CD8-positive, alpha-beta memory T cell (primary cell): Measurements from ENCODE around the gene TUBA4B. TPM values are rescaled to one million over a fixed set of nuclear protein-coding genes. Genes with fewer than 3 reads are reported as not detected.
A peak's percentile ranks its signal among the peaks of the same experiment; 100 is the strongest.

Source experiments
- CTCF ChIA-PET: fragments of 350-600 bp; sonication (Branson Sonifier 250); formaldehyde crosslinking; loops from one replicate; lab custom pipeline; 2021; ENCODE audit warnings: antibody characterized with exemption; lab: Charles Lee
- POLR2A ChIA-PET: fragments of 350-600 bp; sonication (Branson Sonifier 250); formaldehyde crosslinking; loops from one replicate; lab custom pipeline; 2021; ENCODE audit warnings: antibody characterized with exemption; lab: Charles Lee
- DNase-seq, 5 donors: peaks; one replicate each; pipeline versions ENCODE4 v3.0.0 to v3.0.0-alpha.2; 2020 to 2022; ENCODE audit warnings: mixed read lengths in 1 of 5
- H3K27ac ChIP-seq: one replicate; pipeline ENCODE4 v1.7.0; 2013; ENCODE audit warnings: low read depth, mild to moderate bottlenecking, low read length, moderate library complexity
- H3K27me3 ChIP-seq: 2 replicates; pipeline ENCODE4 v1.7.0; 2013; ENCODE audit warnings: low read length, mild to moderate bottlenecking; ENCODE audit not compliant: insufficient read depth, poor library complexity, severe bottlenecking
- H3K36me3 ChIP-seq: 2 replicates; pipeline ENCODE4 v1.7.0; 2013; ENCODE audit warnings: mild to moderate bottlenecking, low read length, moderate library complexity; ENCODE audit not compliant: insufficient read depth
- H3K4me1 ChIP-seq: 2 replicates; pipeline ENCODE4 v1.7.0; 2013; ENCODE audit warnings: mild to moderate bottlenecking, low read length, moderate library complexity; ENCODE audit not compliant: insufficient read depth
- H3K4me3 ChIP-seq: 2 replicates; pipeline ENCODE4 v1.7.0; 2013; ENCODE audit warnings: mild to moderate bottlenecking, low read length
- H3K9me3 ChIP-seq: 2 replicates; pipeline ENCODE4 v1.7.0; 2013; ENCODE audit warnings: mild to moderate bottlenecking, low read length
- H3K27ac Mint-ChIP-seq, 8 donors: one replicate each; pipeline ENCODE4 v1.8.0; 2020 to 2021; ENCODE audit warnings: mixed read lengths in 8 of 8, mild to moderate bottlenecking in 6 of 8, inconsistent platforms in 3 of 8, moderate library complexity in 3 of 8
- H3K27me3 Mint-ChIP-seq, 2 donors: one replicate each; pipeline ENCODE4 v1.8.0; 2020 to 2021; ENCODE audit warnings: mixed read lengths in 2 of 2, mild to moderate bottlenecking in 1 of 2, moderate library complexity in 1 of 2
- H3K36me3 Mint-ChIP-seq, 3 donors: one replicate each; pipeline ENCODE4 v1.8.0; 2020 to 2021; ENCODE audit warnings: mixed read lengths in 3 of 3, inconsistent platforms in 1 of 3, mild to moderate bottlenecking in 1 of 3
- H3K4me1 Mint-ChIP-seq, 3 donors: one replicate each; pipeline ENCODE4 v1.8.0; 2020 to 2021; ENCODE audit warnings: mixed read lengths in 3 of 3, inconsistent platforms in 1 of 3, mild to moderate bottlenecking in 1 of 3
- H3K4me3 Mint-ChIP-seq, 7 donors: one replicate each; pipeline ENCODE4 v1.8.0; 2020 to 2021; ENCODE audit warnings: mixed read lengths in 7 of 7, mild to moderate bottlenecking in 6 of 7, moderate library complexity in 4 of 7, inconsistent platforms in 2 of 7
- H3K9me3 Mint-ChIP-seq, 5 donors: one replicate each; pipeline ENCODE4 v1.8.0; 2020 to 2022; ENCODE audit warnings: mixed read lengths in 5 of 5, mild to moderate bottlenecking in 3 of 5, moderate library complexity in 2 of 5, inconsistent platforms in 1 of 5
- polyA plus RNA-seq: library from polyadenylated mRNA; unstranded; fragments of 300-500 nt; fragmentation: Illumina TruSeq; gene quantifications from one replicate; pipeline ENCODE4 v1.2.3, GENCODE V29; 2021
- total RNA-seq, 2 experiments: library from RNA; stranded (reverse); gene quantifications; one replicate each; pipeline ENCODE4 v1.2.3, GENCODE V29; 2021

Gene TUBA4B
- total and polyA plus RNA-seq, 3 experiments from 2014 or later, result not detected

DNA sequence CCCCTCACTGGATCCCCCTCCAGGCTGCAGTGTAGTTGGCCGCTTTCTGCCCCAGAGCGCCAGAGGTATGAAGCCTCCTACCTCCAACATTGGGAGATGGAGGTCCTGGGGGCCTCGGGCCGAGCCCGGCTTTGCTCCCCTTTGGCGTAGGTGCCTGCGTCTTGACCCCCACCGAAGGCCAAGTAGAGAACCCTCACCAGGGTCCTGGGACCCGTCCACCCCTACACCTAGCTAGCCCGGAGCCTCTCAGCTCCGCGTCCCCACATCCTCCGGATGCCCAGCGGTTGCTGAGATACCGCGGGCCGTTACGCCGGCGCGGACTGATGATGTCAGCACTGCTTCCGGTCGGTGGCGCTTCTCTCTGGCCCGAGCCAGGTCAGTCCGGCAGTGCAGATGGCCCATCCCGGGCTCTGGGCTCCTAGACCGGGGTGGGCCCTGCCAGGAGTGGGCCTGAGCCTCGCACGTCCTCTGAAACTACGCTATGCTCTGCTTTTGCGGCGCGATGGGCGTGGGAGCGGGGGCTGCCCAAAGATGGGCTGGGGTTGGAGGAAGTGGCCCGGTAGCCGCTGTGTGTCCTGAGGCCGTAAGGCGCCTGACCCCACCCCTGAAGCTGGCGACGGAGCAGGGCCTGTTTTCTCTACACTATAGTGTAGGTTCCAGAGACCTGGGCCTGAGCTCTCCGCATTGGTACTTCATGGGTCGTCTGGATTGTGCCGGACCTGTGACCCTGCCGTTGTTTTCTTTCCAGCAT lies 7.7 kb upstream of the TUBA4B start, which contains the start of the genes GLB1L and STK16:
TSS of gene GLB1L (minus strand) at position 297 of the 751 bp plus-strand sequence. CDS start 1,871 bp downstream, outside the sequence.
TSS of gene STK16 (plus strand) at position 332 of the 751 bp plus-strand sequence. CDS start 521 bp downstream, outside the sequence.
- H3K27me3 ChIP-seq, result no peaks in the 10 kb centered on the region
- peak within 1 kb of the TSS; percentile 93 for H3K27ac ChIP-seq
- Mint-ChIP-seq H3K9me3 (peaks cover 0 to 2% (median 0%) of the 10 kb centered on the region in 5 donors), H3K27me3 (peaks cover 0 to 6% of the 10 kb centered on the region in 2 donors), H3K36me3 (peaks cover 0 to 31% (median 7%) of the 10 kb centered on the region in 3 donors), H3K4me1 (peaks cover 54 to 66% (median 55%) of the 10 kb centered on the region in 3 donors), H3K4me3 (peak within 1 kb of the TSS; percentile 84 to 99 (median 91)), H3K27ac (peak within 1 kb of the TSS; percentile 91 to 98 (median 98))
- H3K36me3 ChIP-seq, result peaks cover 18% of the 10 kb centered on the region
- ChIA-PET CTCF (interaction anchor here (0.7 to 3.1 kb wide), 18 partner anchors 9 to 91 kb away, joined by 3 to 35 read pairs (median 4); partner anchors contain the start of genes DNAJB2, NHEJ1 and TUBA4A), POLR2A (interaction anchor here (0.5 to 11.9 kb wide), 10 partner anchors 9 to 143 kb away, joined by 3 to 164 read pairs (median 6); partner anchors contain the start of genes ABCB6, ANKZF1, ATG9A and CNPPD1)
- peaks cover 56% of the 10 kb centered on the region for H3K4me1 ChIP-seq
- peak; percentile 79 to 93 (median 83) for DNase-seq
- no peaks in the 10 kb centered on the region for H3K9me3 ChIP-seq
- H3K4me3 ChIP-seq, result peak within 1 kb of the TSS; percentile 86

DNA sequence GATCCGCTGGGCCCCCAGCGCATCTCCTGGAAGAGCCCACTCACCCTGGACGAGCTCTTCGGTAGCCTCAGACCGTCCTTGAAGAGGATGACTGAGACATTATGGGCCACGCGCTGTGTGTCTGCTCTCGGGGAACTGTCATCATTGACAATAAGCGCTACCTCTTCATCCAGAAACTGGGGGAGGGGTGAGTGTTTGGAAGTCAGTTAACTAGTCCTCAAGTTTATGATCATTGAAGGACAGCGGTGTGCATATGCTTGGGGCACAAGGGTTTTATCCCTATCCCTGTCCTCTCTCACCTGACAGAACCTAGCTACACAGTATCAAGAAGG lies 7.2 kb upstream of the TUBA4B start:
- peaks cover 0 to 6% of the 10 kb centered on the region in 2 donors for H3K27me3 Mint-ChIP-seq
- Histone ChIP-seq H3K27me3 (no peaks in the 10 kb centered on the region), H3K9me3 (no peaks in the 10 kb centered on the region), H3K36me3 (peaks cover 23% of the 10 kb centered on the region), H3K4me3 (peak overlapping the region; percentile 86), H3K27ac (peak overlapping the region; percentile 93), H3K4me1 (peaks cover 62% of the 10 kb centered on the region)
- peaks cover 60 to 72% (median 60%) of the 10 kb centered on the region in 3 donors for H3K4me1 Mint-ChIP-seq
- ChIA-PET POLR2A (interaction anchor here (0.9 to 11.9 kb wide), 6 partner anchors 9 to 39 kb away, joined by 3 to 164 read pairs (median 12); partner anchors contain the start of genes ABCB6, ANKZF1, ATG9A and DNAJB2), CTCF (interaction anchor here (1.0 to 4.4 kb wide), 9 partner anchors 16 to 91 kb away, joined by 3 to 35 read pairs (median 5); partner anchors contain the start of genes ANKZF1, ATG9A and DNAJB2)
- peaks cover 2 to 36% (median 12%) of the 10 kb centered on the region in 3 donors for H3K36me3 Mint-ChIP-seq
- peak overlapping the region; percentile 91 to 98 (median 98) for H3K27ac Mint-ChIP-seq
- H3K9me3 Mint-ChIP-seq, result peaks cover 0 to 2% (median 0%) of the 10 kb centered on the region in 5 donors
- DNase-seq, result peak in 1 of 5 donors; percentile 44
- peak overlapping the region; percentile 84 to 99 (median 91) for H3K4me3 Mint-ChIP-seq

DNA sequence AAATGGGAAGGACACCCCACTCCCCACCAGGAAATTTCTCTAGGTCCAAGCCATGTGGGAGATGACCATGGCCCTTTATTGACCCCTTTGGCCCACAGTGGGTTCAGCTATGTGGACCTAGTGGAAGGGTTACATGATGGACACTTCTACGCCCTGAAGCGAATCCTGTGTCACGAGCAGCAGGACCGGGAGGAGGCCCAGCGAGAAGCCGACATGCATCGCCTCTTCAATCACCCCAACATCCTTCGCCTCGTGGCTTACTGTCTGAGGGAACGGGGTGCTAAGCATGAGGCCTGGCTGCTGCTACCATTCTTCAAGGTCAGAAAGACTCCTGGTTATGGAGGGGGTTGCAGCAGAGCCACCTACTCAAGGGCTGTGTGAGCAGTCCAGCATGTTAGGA lies 6.5 kb upstream of the TUBA4B start:
- POLR2A ChIA-PET, result interaction anchor here (1.6 to 11.9 kb wide), 4 partner anchors 8 to 141 kb away, joined by 4 to 164 read pairs (median 15); partner anchors contain the start of genes ABCB6, ANKZF1, ATG9A and DNPEP
- no peaks in the 10 kb centered on the region for H3K9me3 ChIP-seq
- Mint-ChIP-seq H3K4me3 (peak overlapping the region; percentile 84 to 99 (median 91)), H3K9me3 (peaks cover 0 to 2% (median 0%) of the 10 kb centered on the region in 5 donors), H3K27me3 (peaks cover 0 to 6% of the 10 kb centered on the region in 2 donors), H3K36me3 (peaks cover 4 to 43% (median 17%) of the 10 kb centered on the region in 3 donors), H3K4me1 (peaks cover 66 to 79% (median 67%) of the 10 kb centered on the region in 3 donors), H3K27ac (peak overlapping the region in 7 of 8 donors; percentile 91 to 98 (median 98))
- peaks cover 69% of the 10 kb centered on the region for H3K4me1 ChIP-seq
- DNase-seq, result peak in 1 of 5 donors; percentile 12
- H3K27ac ChIP-seq, result peak overlapping the region; percentile 58
- peaks cover 28% of the 10 kb centered on the region for H3K36me3 ChIP-seq
- H3K27me3 ChIP-seq, result no peaks in the 10 kb centered on the region
- CTCF ChIA-PET, result interaction anchor here (1.0 to 4.4 kb wide), 5 partner anchors 16 to 92 kb away, joined by 3 to 35 read pairs (median 5); partner anchors contain the start of genes ANKZF1, ATG9A and DNAJB2
- H3K4me3 ChIP-seq, result peak overlapping the region; percentile 86

DNA sequence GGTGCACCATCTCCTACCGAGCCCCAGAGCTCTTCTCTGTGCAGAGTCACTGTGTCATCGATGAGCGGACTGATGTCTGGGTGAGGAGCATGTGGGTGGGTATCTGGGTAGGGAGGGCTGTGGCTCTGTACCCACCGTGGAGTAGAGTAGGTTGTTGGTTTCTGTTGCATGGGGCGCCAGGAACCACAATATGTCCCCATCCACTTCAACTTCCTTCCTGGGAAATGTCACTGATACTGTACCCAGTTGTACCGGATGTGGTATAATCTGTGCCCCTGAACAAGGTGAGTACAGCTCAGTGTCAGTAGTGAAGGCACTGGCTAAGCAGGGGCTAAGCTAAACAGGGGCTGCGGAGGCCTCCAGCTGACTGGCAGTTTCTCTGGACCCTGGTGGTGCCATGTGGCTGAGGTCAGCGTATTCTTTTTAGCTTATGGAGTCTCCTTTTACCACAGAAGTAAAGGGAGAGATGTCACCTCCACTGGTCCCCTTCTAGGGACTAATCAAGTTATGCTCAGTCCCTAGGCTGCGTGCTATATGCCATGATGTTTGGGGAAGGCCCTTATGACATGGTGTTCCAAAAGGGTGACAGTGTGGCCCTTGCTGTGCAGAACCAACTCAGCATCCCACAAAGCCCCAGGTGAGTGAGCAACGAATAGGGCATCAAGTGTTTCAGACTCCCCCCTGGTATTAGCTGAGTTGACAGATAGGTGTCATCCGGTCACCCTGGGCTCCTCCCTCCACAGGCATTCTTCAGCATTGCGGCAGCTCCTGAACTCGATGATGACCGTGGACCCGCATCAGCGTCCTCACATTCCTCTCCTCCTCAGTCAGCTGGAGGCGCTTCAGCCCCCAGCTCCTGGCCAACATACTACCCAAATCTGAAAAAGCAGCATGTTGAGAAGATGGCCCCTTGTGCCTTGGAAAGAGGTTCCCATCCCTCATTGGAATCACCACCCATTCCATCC lies 5.1 kb upstream of the TUBA4B start:
- Mint-ChIP-seq H3K27ac (peak overlapping the region; percentile 88 to 99 (median 95)), H3K27me3 (peaks cover 0 to 6% of the 10 kb centered on the region in 2 donors), H3K4me1 (peaks cover 78 to 90% (median 80%) of the 10 kb centered on the region in 3 donors), H3K4me3 (peak overlapping the region; percentile 81 to 99 (median 90)), H3K9me3 (peaks cover 0 to 2% (median 0%) of the 10 kb centered on the region in 5 donors), H3K36me3 (peaks cover 4 to 57% (median 25%) of the 10 kb centered on the region in 3 donors)
- no peaks in the 10 kb centered on the region for H3K27me3 ChIP-seq
- peak overlapping the region; percentile 69 for H3K27ac ChIP-seq
- peaks cover 76% of the 10 kb centered on the region for H3K4me1 ChIP-seq
- POLR2A ChIA-PET, result interaction anchor here (0.5 to 11.9 kb wide), 10 partner anchors 18 to 352 kb away, joined by 3 to 164 read pairs (median 6); partner anchors contain the start of genes ANKZF1, ATG9A, CNPPD1 and DNAJB2
- peak overlapping the region; percentile 86 for H3K4me3 ChIP-seq
- peak; percentile 52 to 86 (median 83) for DNase-seq
- H3K9me3 ChIP-seq, result no peaks in the 10 kb centered on the region
- H3K36me3 ChIP-seq, result peaks cover 35% of the 10 kb centered on the region
- CTCF ChIA-PET, result interaction anchor here (0.7 to 12.3 kb wide), 6 partner anchors 18 to 268 kb away, joined by 3 to 136 read pairs (median 24); partner anchors contain the start of genes ANKZF1, ATG9A and DNAJB2

DNA sequence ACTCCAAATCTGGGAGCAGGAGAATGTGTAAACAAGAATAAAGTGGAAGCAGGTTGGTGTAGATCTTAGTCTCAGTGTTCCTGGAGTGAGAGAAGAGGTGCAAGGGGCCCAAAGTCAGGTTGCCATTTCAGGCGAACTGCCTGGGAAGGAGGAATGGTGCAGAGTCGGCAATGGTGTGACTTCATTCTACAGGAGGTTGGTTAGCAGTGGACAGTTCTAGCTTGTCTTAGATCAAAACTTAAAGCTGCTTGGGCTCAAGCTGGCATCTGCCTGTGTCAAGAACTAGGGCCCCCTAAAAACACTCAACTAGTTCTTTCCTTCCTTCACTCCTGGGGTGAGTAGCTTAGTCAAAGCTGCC lies 4.2 kb upstream of the TUBA4B start:
- POLR2A ChIA-PET, result interaction anchor here (0.5 to 11.9 kb wide), 11 partner anchors 9 to 841 kb away, joined by 3 to 164 read pairs (median 8); partner anchors contain the start of genes ABCB6, ANKZF1, ATG9A and CNPPD1
- peak overlapping the region; percentile 56 for H3K4me3 ChIP-seq
- Mint-ChIP-seq H3K36me3 (peaks cover 4 to 63% (median 25%) of the 10 kb centered on the region in 3 donors), H3K9me3 (peaks cover 0 to 2% (median 0%) of the 10 kb centered on the region in 5 donors), H3K4me3 (peak overlapping the region; percentile 84 to 99 (median 90)), H3K4me1 (peaks cover 78 to 84% (median 80%) of the 10 kb centered on the region in 3 donors), H3K27me3 (peaks cover 0 to 6% of the 10 kb centered on the region in 2 donors), H3K27ac (peak overlapping the region; percentile 85 to 98 (median 94))
- H3K36me3 ChIP-seq, result peaks cover 35% of the 10 kb centered on the region
- H3K9me3 ChIP-seq, result no peaks in the 10 kb centered on the region
- CTCF ChIA-PET, result interaction anchor here (1.0 to 12.3 kb wide), 9 partner anchors 19 to 95 kb away, joined by 3 to 136 read pairs (median 9); partner anchors contain the start of genes ANKZF1, ATG9A, DNAJB2 and NHEJ1
- peaks cover 76% of the 10 kb centered on the region for H3K4me1 ChIP-seq
- H3K27ac ChIP-seq, result peak overlapping the region; percentile 69
- DNase-seq, result no peak
- no peaks in the 10 kb centered on the region for H3K27me3 ChIP-seq

DNA sequence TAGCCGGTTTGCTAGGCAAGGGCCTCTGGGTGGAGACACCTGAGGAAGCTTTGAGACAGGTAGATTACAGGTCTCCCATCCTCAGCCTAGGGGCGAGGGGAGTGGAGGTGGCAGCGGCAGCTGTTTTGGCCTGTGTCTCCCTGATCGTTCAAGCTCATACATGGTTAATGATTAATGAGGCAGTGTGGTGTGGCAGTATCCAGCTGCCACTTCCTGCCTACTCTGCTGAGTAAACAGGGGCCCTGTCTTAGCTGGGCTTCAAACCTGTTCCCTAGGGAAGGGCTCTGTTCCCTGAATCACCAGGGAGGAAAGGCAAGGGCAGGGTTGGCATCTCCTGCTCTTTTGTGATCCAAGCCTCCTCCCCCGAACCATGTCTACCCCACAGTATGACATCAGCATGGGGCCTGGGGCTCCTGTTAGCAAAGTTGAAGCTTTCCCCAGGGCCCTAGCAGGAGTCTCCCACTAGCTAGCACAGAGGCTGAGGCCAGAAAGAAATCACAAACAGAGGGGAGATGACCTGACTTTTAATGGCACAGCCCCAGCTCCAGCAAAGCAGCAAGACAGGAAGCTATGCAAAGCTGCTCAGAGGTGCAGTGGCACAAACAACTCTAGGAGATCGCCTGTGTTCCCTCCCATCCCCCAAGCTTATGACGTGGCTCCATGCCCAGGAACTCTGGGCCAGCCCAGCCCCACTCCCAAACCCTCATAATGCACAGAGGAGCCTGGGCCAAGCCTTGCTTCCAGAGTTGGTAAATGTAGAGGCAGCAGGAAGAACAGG lies 3.7 kb upstream of the TUBA4B start:
- peaks cover 75 to 81% (median 78%) of the 10 kb centered on the region in 3 donors for H3K4me1 Mint-ChIP-seq
- no peaks in the 10 kb centered on the region for H3K27me3 ChIP-seq
- CTCF ChIA-PET, result interaction anchor here (0.7 to 12.3 kb wide), 18 partner anchors 10 to 96 kb away, joined by 3 to 136 read pairs (median 4); partner anchors contain the start of genes ANKZF1, ATG9A, DNAJB2 and NHEJ1
- DNase-seq, result peak; percentile 23 to 66 (median 61)
- H3K9me3 Mint-ChIP-seq, result peaks cover 0 to 2% (median 0%) of the 10 kb centered on the region in 5 donors
- H3K9me3 ChIP-seq, result no peaks in the 10 kb centered on the region
- H3K36me3 Mint-ChIP-seq, result peaks cover 4 to 65% (median 25%) of the 10 kb centered on the region in 3 donors
- peaks cover 35% of the 10 kb centered on the region for H3K36me3 ChIP-seq
- peak overlapping the region; percentile 56 for H3K4me3 ChIP-seq
- H3K4me3 Mint-ChIP-seq, result peak overlapping the region; percentile 84 to 99 (median 90)
- peaks cover 0 to 6% of the 10 kb centered on the region in 2 donors for H3K27me3 Mint-ChIP-seq
- peak overlapping the region; percentile 85 to 98 (median 94) for H3K27ac Mint-ChIP-seq
- POLR2A ChIA-PET, result interaction anchor here (0.5 to 11.9 kb wide), 10 partner anchors 10 to 842 kb away, joined by 3 to 164 read pairs (median 8); partner anchors contain the start of genes ABCB6, ANKZF1, ATG9A and CNPPD1
- H3K4me1 ChIP-seq, result peaks cover 74% of the 10 kb centered on the region
- H3K27ac ChIP-seq, result peak overlapping the region; percentile 69
